ENCODE data around the gene FOXJ3.

FOXJ3 gene

GRCh38 chr1:42335050-42335808 lies at the start of gene FOXJ3:
Gene FOXJ3, minus strand, starts transcription at chr1:42335235. Its CDS starts 24,142 bp downstream, at chr1:42311093.
- DNase-seq, result peak; percentile 89 to 90

GRCh38 chr1:42381280-42381673 lies 46.2 kb upstream of the FOXJ3 start:
- DNase-seq, result no peak

GRCh38 chr1:42380586-42381279 lies 45.7 kb upstream of the FOXJ3 start, which contains the start of gene RIMKLA:
Gene RIMKLA, plus strand, starts transcription at chr1:42380792. Its CDS starts 143 bp downstream, at chr1:42380935.
- peak; percentile 67 to 81 for DNase-seq

GRCh38 chr1:42379794-42380585 lies 45.0 kb upstream of the FOXJ3 start:
- peak in 1 of 2 experiments; percentile 59 for DNase-seq

- no peak for DNase-seq
Measured at GRCh38 chr1:42372796-42373195, 37.8 kb upstream of the FOXJ3 start.

- no peak for DNase-seq
Measured at GRCh38 chr1:42370876-42371549, 36.0 kb upstream of the FOXJ3 start.

- no peak for DNase-seq
Measured at GRCh38 chr1:42369471-42369870, 34.4 kb upstream of the FOXJ3 start.

GRCh38 chr1:42368096-42368795 lies 33.2 kb upstream of the FOXJ3 start:
- DNase-seq, result no peak

- DNase-seq, result no peak
Measured at GRCh38 chr1:42365118-42365517, 30.1 kb upstream of the FOXJ3 start.

GRCh38 chr1:42364542-42364941 lies 29.5 kb upstream of the FOXJ3 start:
- no peak for DNase-seq

GRCh38 chr1:42364089-42364488 lies 29.1 kb upstream of the FOXJ3 start:
- DNase-seq, result no peak

- DNase-seq, result no peak
Measured at GRCh38 chr1:42359466-42359865, 24.4 kb upstream of the FOXJ3 start.

GRCh38 chr1:42358791-42359190 lies 23.8 kb upstream of the FOXJ3 start:
- DNase-seq, result no peak

GRCh38 chr1:42350086-42350485 lies 15.1 kb upstream of the FOXJ3 start:
- no peak for DNase-seq

GRCh38 chr1:42348498-42348897 lies 13.5 kb upstream of the FOXJ3 start:
- no peak for DNase-seq

- no peak for DNase-seq
Measured at GRCh38 chr1:42343049-42343448, 8.0 kb upstream of the FOXJ3 start.

GRCh38 chr1:42340901-42341300 lies 5.9 kb upstream of the FOXJ3 start:
- DNase-seq, result peak; percentile 61 to 72

GRCh38 chr1:42340093-42340492 lies 5.1 kb upstream of the FOXJ3 start:
- peak; percentile 99 for DNase-seq

- DNase-seq, result no peak
Measured at GRCh38 chr1:42336978-42337377, 1.9 kb upstream of the FOXJ3 start.

- peak; percentile 30 to 50 for DNase-seq
Measured at GRCh38 chr1:42335809-42336518, 929 bp upstream of the FOXJ3 start.

GRCh38 chr1:42334240-42335049 lies 590 bp downstream of the FOXJ3 start:
- DNase-seq, result peak; percentile 12 to 43
